K562 (cell line): ENCODE data around the gene CRAMP1. TPM values are rescaled to one million over a fixed set of nuclear protein-coding genes. Genes with fewer than 3 reads are reported as not detected.
A peak's percentile ranks its signal among the peaks of the same experiment; 100 is the strongest.

Source experiments
- ATAC-seq: fragments of 200-7000 bp; cut with Tn5 transposase; 3 replicates; pipeline ENCODE4 v1.9.1; 2020; ENCODE audit warnings: moderate library complexity
- BruUV-seq: library from RNA; stranded (reverse); fragments of 400-500 nt; replicated peaks from 2 replicates; lab custom pipeline; 2021; lab: Mats Ljungman, UMichigan
- CTCF ChIA-PET: fragments of 300-600 bp; formaldehyde crosslinking; extraction: SDS; loops from one replicate; lab custom pipeline; 2021; ENCODE audit warnings: low intra/inter-chr PET ratio; lab: Yijun Ruan, JAX
- POLR2A ChIA-PET: fragments of 300-600, 350-650 bp; sonication (Branson Sonifier 250); formaldehyde crosslinking; extraction: SDS; loops from one replicate; lab custom pipeline; 2021; ENCODE audit warnings: antibody characterized with exemption, inconsistent platforms; lab: Yijun Ruan, JAX
- DNase-seq, 4 experiments: peaks; one replicate each; pipeline versions ENCODE4 v3.0.0 to v3.0.0-alpha.2; 2011 to 2018; ENCODE audit warnings: low spot score in 3 of 4, mixed read lengths in 3 of 4; ENCODE audit errors: extremely low read depth in 1 of 4
- FAIRE-seq: peaks from 2 replicates; lab custom pipeline; 2011; peaks lifted over from hg19 to GRCh38; lab: Jason Lieb, UNC
- H2AFZ ChIP-seq: 2 replicates; pipeline ENCODE4 v1.6.0; 2011; ENCODE audit warnings: low read depth, low read length, control low read depth, inconsistent platforms
- H3K27ac ChIP-seq: fragments of 200-600 bp; 3 replicates; pipeline ENCODE4 v1.8.0; 2011; ENCODE audit warnings: low read depth, mild to moderate bottlenecking, control low read depth, inconsistent platforms, low read length, moderate library complexity, mixed read lengths; ENCODE audit errors: extremely low read depth
- H3K27me3 ChIP-seq, 2 experiments: fragments of 300-600 bp in 1 of 2; 2 replicates in 1 of 2; 3 replicates in 1 of 2; pipeline versions ENCODE4 v1.6.0 to v1.8.0; 2011; ENCODE audit warnings: inconsistent platforms in 2 of 2, low read length in 2 of 2, mild to moderate bottlenecking in 1 of 2, mixed read lengths in 1 of 2, moderate library complexity in 1 of 2; ENCODE audit not compliant: control insufficient read depth in 2 of 2, insufficient read depth in 2 of 2
- H3K36me3 ChIP-seq: fragments of 300-600 bp; 3 replicates; pipeline ENCODE4 v1.8.0; 2011; ENCODE audit warnings: mild to moderate bottlenecking, low read length, inconsistent platforms; ENCODE audit not compliant: control insufficient read depth, insufficient read depth
- H3K4me1 ChIP-seq, 2 experiments: fragments of 200-600 bp in 1 of 2; replicated peaks in 1 of 2; 2 replicates in 1 of 2; 3 replicates in 1 of 2; pipeline versions ENCODE4 v1.5.1 to v1.8.0; 2011; ENCODE audit warnings: inconsistent platforms in 2 of 2, low read length in 2 of 2, mild to moderate bottlenecking in 1 of 2, mixed read lengths in 1 of 2, moderate library complexity in 1 of 2; ENCODE audit not compliant: control insufficient read depth in 2 of 2, insufficient read depth in 2 of 2
- H3K4me2 ChIP-seq: 2 replicates; pipeline ENCODE4 v1.6.1; 2011; ENCODE audit warnings: low read length, control low read depth, inconsistent platforms, mixed read lengths; ENCODE audit not compliant: insufficient read depth
- H3K4me3 ChIP-seq: fragments of 200-600 bp; sonication (generic), shearing (Covaris generic); 2 replicates; pipeline ENCODE4 v1.5.1; 2016; ENCODE audit warnings: control low read depth, inconsistent platforms
- H3K79me2 ChIP-seq: fragments of 200-600 bp; 3 replicates; pipeline ENCODE4 v1.8.0; 2011; ENCODE audit warnings: low read length, inconsistent platforms; ENCODE audit not compliant: control insufficient read depth, insufficient read depth
- H3K9ac ChIP-seq, 2 experiments: 2 replicates each; pipeline versions ENCODE4 v1.6.0 to v1.6.1; 2011; ENCODE audit warnings: low read depth in 2 of 2, low read length in 2 of 2, control low read depth in 1 of 2, inconsistent platforms in 1 of 2, mild to moderate bottlenecking in 1 of 2, mixed read lengths in 1 of 2; ENCODE audit not compliant: insufficient read depth in 1 of 2
- H3K9me1 ChIP-seq: one replicate; pipeline ENCODE4 v1.6.0; 2011; ENCODE audit warnings: inconsistent platforms, mild to moderate bottlenecking, low read length, moderate library complexity; ENCODE audit not compliant: control insufficient read depth, insufficient read depth
- H3K9me3 ChIP-seq: replicated peaks from 2 replicates; pipeline ENCODE4 v1.5.1; 2011; ENCODE audit warnings: low read depth, low read length, inconsistent platforms; ENCODE audit not compliant: control insufficient read depth, insufficient read depth
- H4K20me1 ChIP-seq: replicated peaks from 2 replicates; pipeline ENCODE4 v1.6.1; 2011; ENCODE audit warnings: low read length, inconsistent platforms, mixed read lengths; ENCODE audit not compliant: control insufficient read depth, insufficient read depth
- HNRNPH1 ChIP-seq: fragments of 200-400 bp; formaldehyde crosslinking; optimal IDR thresholded peaks from 2 replicates; pipeline ENCODE3; 2017; ENCODE audit warnings: low read depth, mild to moderate bottlenecking, low read length, moderate library complexity
- MCM5 ChIP-seq: fragments of 450-650 bp; IDR thresholded peaks from 2 replicates; pipeline ENCODE4 v1.6.1; 2016; ENCODE audit warnings: low read depth
- MED1 ChIP-seq: sonication (generic); formaldehyde crosslinking; IDR thresholded peaks from 2 replicates; pipeline ENCODE4 v1.8.1; 2023; ENCODE audit warnings: missing genetic modification reagents, borderline replicate concordance
- WGBS: fragments of 100-300 bp; shearing (Covaris generic); methylation state at CpG from one replicate; pipeline ENCODE4 v1.1.6; 2016; ENCODE audit warnings: low coverage, mixed read lengths; ENCODE audit not compliant: insufficient coverage; ENCODE audit errors: missing lambda C conversion rate; 5-methylcytosine and 5-hydroxymethylcytosine counted together
- in situ Hi-C: fragments of 300-500 bp; cut with MboI; formaldehyde crosslinking; loops from 4 replicates; pipeline ENCODE4 v1.15.0; 2018; ENCODE audit warnings: inconsistent platforms, mixed read lengths
- intact Hi-C: fragments of 100-400 bp; cut with micrococcal nuclease; formaldehyde crosslinking; loops from 2 replicates; pipeline ENCODE4 v1.14.2; 2022
- polyA plus RNA-seq, 8 experiments: library from polyadenylated mRNA; depleted of rRNA in 4 of 8; stranded (reverse) in 5 of 8; unstranded in 3 of 8; fragments of >200 nt; fragmentation: Nextera tagmentation in 2 of 8; fragmentation: Illumina TruSeq in 1 of 8; extraction: Ambion mirVana in 2 of 8; extraction: Trizol in 1 of 8; gene quantifications; 2 replicates each; pipeline versions ENCODE4 v1.2.1 to v1.2.3, GENCODE V29; 2011 to 2014; ENCODE audit warnings: inconsistent platforms in 1 of 8, missing spikeins in 1 of 8
- total RNA-seq, 7 experiments: library from RNA; depleted of rRNA in 6 of 7; stranded (reverse); fragments of >200 nt in 6 of 7; fragmentation: Illumina TruSeq in 2 of 7; extraction: Trizol in 2 of 7; gene quantifications; 2 replicates each; pipeline versions ENCODE4 v1.2.1 to v1.2.3, GENCODE V29; 2011 to 2021; ENCODE audit warnings: low replicate concordance in 1 of 7
- TF ChIP-seq, protein P1 (sequence below): fragments of 250-450 bp; sonication (Bioruptor Pico); IDR thresholded peaks from 2 replicates; pipeline ENCODE4 v1.9.0; 2021; ENCODE audit warnings: mild to moderate bottlenecking
- TF ChIP-seq, protein P2 (sequence below): fragments of 450-650 bp; IDR thresholded peaks from 2 replicates; pipeline ENCODE4 v1.6.1; 2017; ENCODE audit warnings: mild to moderate bottlenecking, moderate library complexity

Gene CRAMP1
- total and polyA plus RNA-seq, 9 of the 15 experiments (the other 6 are each of a cell fraction or from before 2014, with no cell fraction given), result 0.52 to 20.8 (median 7.5) TPM

DNA sequence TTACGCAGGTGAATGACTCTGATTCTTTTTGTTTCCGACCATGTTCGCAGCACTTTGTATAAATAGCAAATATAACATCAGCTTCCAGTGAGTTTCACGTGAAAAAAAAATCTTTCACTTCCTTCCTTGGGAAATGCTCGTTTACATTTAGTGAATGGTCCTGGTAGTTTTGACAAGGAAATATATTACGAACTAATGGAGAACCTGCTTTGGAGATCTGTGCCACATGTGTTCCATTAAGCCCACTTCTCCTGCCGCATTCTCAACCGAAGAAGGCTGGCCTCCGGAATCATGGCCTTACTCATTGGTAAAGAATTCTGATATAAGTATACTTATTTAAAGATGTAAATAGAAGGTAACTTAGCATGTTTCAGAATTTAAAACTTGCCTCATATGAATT lies 3.6 kb downstream of the CRAMP1 start (continued):
- TF ChIP-seq, protein P1, sequence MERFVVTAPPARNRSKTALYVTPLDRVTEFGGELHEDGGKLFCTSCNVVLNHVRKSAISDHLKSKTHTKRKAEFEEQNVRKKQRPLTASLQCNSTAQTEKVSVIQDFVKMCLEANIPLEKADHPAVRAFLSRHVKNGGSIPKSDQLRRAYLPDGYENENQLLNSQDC, result no peak
- no peak for TF ChIP-seq MED1 (CRISPR knock-in tag)
- no peak for TF ChIP-seq HNRNPH1

DNA sequence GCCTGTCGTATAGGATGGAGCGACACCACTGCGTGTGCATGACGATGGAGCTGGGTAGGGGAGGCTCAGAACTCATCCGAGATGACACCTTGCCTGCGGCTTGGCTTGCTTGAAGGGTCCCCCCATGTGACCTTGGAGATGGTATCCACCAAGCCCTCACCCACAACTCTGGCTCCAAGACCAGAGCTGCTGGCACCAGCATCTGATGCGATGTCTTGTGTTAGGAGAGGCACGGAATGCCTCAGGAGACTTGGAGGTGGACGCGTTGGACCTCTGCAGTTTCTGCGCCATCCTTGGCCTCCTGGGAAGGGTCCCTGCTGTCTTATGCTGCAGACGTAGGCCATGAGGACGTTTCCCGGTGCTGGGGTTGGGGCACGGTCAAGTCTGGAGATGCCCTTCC lies 7.8 kb downstream of the CRAMP1 start:
- Histone ChIP-seq H3K9me3 (no peaks in the 10 kb centered on the region), H4K20me1 (peaks cover 3% of the 10 kb centered on the region; the same call in 1 of the 2 replicates), H3K4me3 (no peak overlapping the region), H3K27ac (no peak overlapping the region), H3K4me1 (peaks cover 4 to 5% of the 10 kb centered on the region in 2 experiments; a peak in 3 of 5 replicates), H2AFZ (no peak overlapping the region), H3K36me3 (peaks cover 83% of the 10 kb centered on the region), H3K27me3 (no peaks in the 10 kb centered on the region), H3K9me1 (no peaks in the 10 kb centered on the region), H3K79me2 (peaks cover 72% of the 10 kb centered on the region), H3K4me2 (no peak overlapping the region), H3K9ac (peak overlapping the region in 1 of 2 experiments; percentile 19; a peak in 2 of 4 replicates)
- intact Hi-C loops (no loop called here), in situ Hi-C loops (no loop called here)
- TF ChIP-seq, protein P2, sequence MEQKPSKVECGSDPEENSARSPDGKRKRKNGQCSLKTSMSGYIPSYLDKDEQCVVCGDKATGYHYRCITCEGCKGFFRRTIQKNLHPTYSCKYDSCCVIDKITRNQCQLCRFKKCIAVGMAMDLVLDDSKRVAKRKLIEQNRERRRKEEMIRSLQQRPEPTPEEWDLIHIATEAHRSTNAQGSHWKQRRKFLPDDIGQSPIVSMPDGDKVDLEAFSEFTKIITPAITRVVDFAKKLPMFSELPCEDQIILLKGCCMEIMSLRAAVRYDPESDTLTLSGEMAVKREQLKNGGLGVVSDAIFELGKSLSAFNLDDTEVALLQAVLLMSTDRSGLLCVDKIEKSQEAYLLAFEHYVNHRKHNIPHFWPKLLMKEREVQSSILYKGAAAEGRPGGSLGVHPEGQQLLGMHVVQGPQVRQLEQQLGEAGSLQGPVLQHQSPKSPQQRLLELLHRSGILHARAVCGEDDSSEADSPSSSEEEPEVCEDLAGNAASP, result no peak
- TF ChIP-seq MCM5, result no peak
- DNase-seq, result no peak
- ChIA-PET CTCF (no interaction called here), POLR2A (interaction anchor here (0.5 to 1.3 kb wide), 3 partner anchors 8 to 172 kb away, joined by 3 to 7 read pairs (median 4); partner anchors contain the start of genes CRAMP1 and IFT140)
- no peak for ATAC-seq
- no TSS peak for BruUV-seq
- no peak for FAIRE-seq
- 94% methylated on average over 15 of the region's 15 CpGs for WGBS
